GM19328 (cell line): ENCODE measurements around the gene ARAP2.
"Not testable (repeated sequence)": the region's sequence is repeated elsewhere in the genome, so short reads cannot be mapped to it uniquely, and the experiment has no call there.

Experiments used
- ATAC-seq: cut with Tn5 transposase; IDR thresholded peaks from one replicate; pipeline ENCODE4 v1.9.1; 2021; ENCODE audit warnings: mild to moderate bottlenecking, moderate library complexity; ENCODE audit not compliant: unreplicated experiment

ARAP2 gene

GRCh38 chr4:36189511-36190226, 54.6 kb downstream of the ARAP2 start:
- ATAC-seq: peak; percentile 91

GRCh38 chr4:36187723-36188333, 56.5 kb downstream of the ARAP2 start:
- ATAC-seq: no peak

- ATAC-seq: no peak
Measured at GRCh38 chr4:36183665-36184393, 60.5 kb downstream of the ARAP2 start.

- no peak for ATAC-seq
Measured at GRCh38 chr4:36183232-36183631, 61.1 kb downstream of the ARAP2 start.

GRCh38 chr4:36182315-36182714, 62.0 kb downstream of the ARAP2 start:
- ATAC-seq: not testable (repeated sequence)

GRCh38 chr4:36180206-36180605, 64.1 kb downstream of the ARAP2 start:
- no peak for ATAC-seq

- no peak for ATAC-seq
Measured at GRCh38 chr4:36178484-36178883, 65.8 kb downstream of the ARAP2 start.

- no peak for ATAC-seq
Measured at GRCh38 chr4:36177946-36178345, 66.4 kb downstream of the ARAP2 start.

GRCh38 chr4:36174570-36174969, 69.7 kb downstream of the ARAP2 start:
- no peak for ATAC-seq

GRCh38 chr4:36173905-36174304, 70.4 kb downstream of the ARAP2 start:
- ATAC-seq: no peak

- no peak for ATAC-seq
Measured at GRCh38 chr4:36172656-36173055, 71.7 kb downstream of the ARAP2 start.

GRCh38 chr4:36168127-36168878, 76.0 kb downstream of the ARAP2 start:
- no peak for ATAC-seq

- ATAC-seq: no peak
Measured at GRCh38 chr4:36165631-36166005, 78.7 kb downstream of the ARAP2 start.

- ATAC-seq: no peak
Measured at GRCh38 chr4:36164900-36165630, 79.2 kb downstream of the ARAP2 start.

- ATAC-seq: no peak
Measured at GRCh38 chr4:36163198-36163597, 81.1 kb downstream of the ARAP2 start.

GRCh38 chr4:36159208-36159607, 85.1 kb downstream of the ARAP2 start:
- ATAC-seq: no peak

GRCh38 chr4:36152735-36153134, 91.6 kb downstream of the ARAP2 start:
- no peak for ATAC-seq

- no peak for ATAC-seq
Measured at GRCh38 chr4:36142504-36142903, 101.8 kb downstream of the ARAP2 start.

GRCh38 chr4:36141186-36141585, 103.1 kb downstream of the ARAP2 start:
- ATAC-seq: no peak

- ATAC-seq: no peak
Measured at GRCh38 chr4:36140421-36140820, 103.9 kb downstream of the ARAP2 start.

GRCh38 chr4:36138220-36138619, 106.1 kb downstream of the ARAP2 start:
- no peak for ATAC-seq
